WERI-Rb-1 (cell line): Measurements from ENCODE around the gene CYB5R3.
"Not testable (repeated sequence)": the region's sequence is repeated elsewhere in the genome, so short reads cannot be mapped to it uniquely, and the experiment has no call there.

Experiments used
- DNase-seq: peaks from one replicate; pipeline ENCODE4 v3.0.0-alpha.2; 2020
- H3K27ac ChIP-seq: fragments of 250-450 bp; sonication (Bioruptor Pico); 2 replicates; pipeline ENCODE4 v1.5.1; 2020; ENCODE audit warnings: mild to moderate bottlenecking, moderate library complexity
- H3K27me3 ChIP-seq: fragments of 250-450 bp; sonication (Bioruptor Pico); 2 replicates; pipeline ENCODE4 v1.5.1; 2021; ENCODE audit warnings: mild to moderate bottlenecking, low read depth, moderate library complexity; ENCODE audit not compliant: insufficient read depth, severe bottlenecking
- H3K36me3 ChIP-seq: fragments of 250-450 bp; sonication (Bioruptor Pico); 2 replicates; pipeline ENCODE4 v1.5.1; 2020; ENCODE audit warnings: mild to moderate bottlenecking, moderate library complexity
- H3K4me3 ChIP-seq: 2 replicates; pipeline ENCODE4 v1.5.1; 2011; ENCODE audit warnings: low read depth, mild to moderate bottlenecking, control low read depth, low read length
- H3K9me3 ChIP-seq: fragments of 250-450 bp; sonication (Bioruptor Pico); 2 replicates; pipeline ENCODE4 v1.5.1; 2021; ENCODE audit warnings: mild to moderate bottlenecking, moderate library complexity; ENCODE audit not compliant: severe bottlenecking
- CTCF ChIP-seq: IDR thresholded peaks from 2 replicates; pipeline ENCODE4 v1.5.1; 2011; ENCODE audit warnings: low read depth, mild to moderate bottlenecking, control low read depth, inconsistent platforms, low read length

Gene CYB5R3

GRCh38 chr22:42670046-42670445 is 20.9 kb upstream of the CYB5R3 start:
- H3K27ac ChIP-seq: no peak overlapping the region

GRCh38 chr22:42666393-42666792 is 17.2 kb upstream of the CYB5R3 start:
- H3K27me3 ChIP-seq, DNase-seq, H3K27ac ChIP-seq, H3K9me3 ChIP-seq, H3K4me3 ChIP-seq, H3K36me3 ChIP-seq: not testable (repeated sequence)

More at GRCh38 chr22:42670046-42670445, 20.9 kb upstream of the CYB5R3 start:
- Histone ChIP-seq H3K27me3 (no peaks in the 10 kb centered on the region), H3K9me3 (no peaks in the 10 kb centered on the region), H3K36me3 (no peaks in the 10 kb centered on the region), H3K4me3 (no peak overlapping the region)
- no peak for TF ChIP-seq CTCF
- DNase-seq: no peak

GRCh38 chr22:42664976-42665831 is 16.0 kb upstream of the CYB5R3 start:
- Histone ChIP-seq H3K27ac (no peak overlapping the region), H3K9me3 (no peaks in the 10 kb centered on the region), H3K27me3 (no peaks in the 10 kb centered on the region), H3K36me3 (no peaks in the 10 kb centered on the region), H3K4me3 (no peak overlapping the region)
- TF ChIP-seq CTCF: no peak
- no peak for DNase-seq

GRCh38 chr22:42661985-42662831 is 13.0 kb upstream of the CYB5R3 start:
- no peaks in the 10 kb centered on the region for H3K36me3 ChIP-seq
- no peak overlapping the region for H3K27ac ChIP-seq
- peak overlapping the region; percentile 69 for H3K4me3 ChIP-seq
- DNase-seq: peak; percentile 80
- H3K27me3 ChIP-seq: no peaks in the 10 kb centered on the region
- peak; percentile 84 for TF ChIP-seq CTCF
- no peaks in the 10 kb centered on the region for H3K9me3 ChIP-seq

GRCh38 chr22:42656578-42656977 is 7.4 kb upstream of the CYB5R3 start:
- Histone ChIP-seq H3K27me3 (no peaks in the 10 kb centered on the region), H3K4me3 (no peak overlapping the region), H3K36me3 (no peaks in the 10 kb centered on the region), H3K9me3 (no peaks in the 10 kb centered on the region), H3K27ac (no peak overlapping the region)
- DNase-seq: no peak
- TF ChIP-seq CTCF: no peak

- DNase-seq: no peak
- no peak for TF ChIP-seq CTCF
- Histone ChIP-seq H3K27me3 (no peaks in the 10 kb centered on the region), H3K27ac (no peak overlapping the region), H3K9me3 (no peaks in the 10 kb centered on the region), H3K4me3 (no peak overlapping the region), H3K36me3 (no peaks in the 10 kb centered on the region)
These were observed 6.5 kb upstream of the CYB5R3 start for GRCh38 chr22:42655693-42656092.
